Suprapubic skin (tissue), 4 donors: Measurements from ENCODE around the gene DTNA.

Experiments
- POLR2A ChIP-seq, 2 donors: fragments of 450-650 bp; IDR thresholded peaks; one replicate each; pipeline ENCODE4 v1.6.1; 2017; ENCODE audit warnings: antibody characterized with exemption in 2 of 2, mild to moderate bottlenecking in 2 of 2, moderate library complexity in 2 of 2
- POLR2AphosphoS5 ChIP-seq, 3 donors: sonication (generic); formaldehyde crosslinking; IDR thresholded peaks; one replicate each; pipeline ENCODE4 v1.6.1; 2017; ENCODE audit warnings: antibody characterized with exemption in 3 of 3
- TF ChIP-seq, protein P1 (sequence below), 2 donors: fragments of 200-600 bp in 1 of 2; fragments of 450-650 bp in 1 of 2; sonication (generic) in 1 of 2; IDR thresholded peaks; one replicate each; pipeline ENCODE4 v1.5.1; 2016 to 2019; ENCODE audit warnings: antibody characterized with exemption in 2 of 2, mild to moderate bottlenecking in 1 of 2, moderate library complexity in 1 of 2

DNA sequence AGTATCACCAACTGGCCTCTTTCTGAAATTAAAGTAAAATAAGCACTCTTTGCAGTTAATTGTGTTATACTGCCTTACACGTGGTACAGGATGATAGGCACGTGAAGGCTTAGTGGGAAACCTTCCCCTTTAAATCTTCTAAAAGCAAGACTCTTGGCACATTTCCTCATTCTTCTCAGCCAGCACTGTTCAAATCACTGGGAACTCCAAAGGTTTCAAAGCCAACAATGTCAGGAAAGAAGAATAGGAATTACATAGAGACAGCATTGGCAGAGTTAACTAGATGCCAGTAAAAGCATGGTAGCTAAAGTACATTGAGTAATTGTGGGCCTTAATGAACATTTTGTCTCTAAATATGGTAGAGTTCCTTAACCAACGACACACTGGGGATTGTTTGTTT is 96.4 kb downstream of the DTNA start:
- no peak for TF ChIP-seq POLR2A (IDR thresholded peaks at IDR 0.05)
- TF ChIP-seq, protein P1, sequence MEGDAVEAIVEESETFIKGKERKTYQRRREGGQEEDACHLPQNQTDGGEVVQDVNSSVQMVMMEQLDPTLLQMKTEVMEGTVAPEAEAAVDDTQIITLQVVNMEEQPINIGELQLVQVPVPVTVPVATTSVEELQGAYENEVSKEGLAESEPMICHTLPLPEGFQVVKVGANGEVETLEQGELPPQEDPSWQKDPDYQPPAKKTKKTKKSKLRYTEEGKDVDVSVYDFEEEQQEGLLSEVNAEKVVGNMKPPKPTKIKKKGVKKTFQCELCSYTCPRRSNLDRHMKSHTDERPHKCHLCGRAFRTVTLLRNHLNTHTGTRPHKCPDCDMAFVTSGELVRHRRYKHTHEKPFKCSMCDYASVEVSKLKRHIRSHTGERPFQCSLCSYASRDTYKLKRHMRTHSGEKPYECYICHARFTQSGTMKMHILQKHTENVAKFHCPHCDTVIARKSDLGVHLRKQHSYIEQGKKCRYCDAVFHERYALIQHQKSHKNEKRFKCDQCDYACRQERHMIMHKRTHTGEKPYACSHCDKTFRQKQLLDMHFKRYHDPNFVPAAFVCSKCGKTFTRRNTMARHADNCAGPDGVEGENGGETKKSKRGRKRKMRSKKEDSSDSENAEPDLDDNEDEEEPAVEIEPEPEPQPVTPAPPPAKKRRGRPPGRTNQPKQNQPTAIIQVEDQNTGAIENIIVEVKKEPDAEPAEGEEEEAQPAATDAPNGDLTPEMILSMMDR (IDR thresholded peaks at IDR 0.05): no peak
- no peak for TF ChIP-seq POLR2AphosphoS5 (IDR thresholded peaks at IDR 0.05)
